HG02938 (cell line): ENCODE data around the gene STAT2.
A peak's percentile ranks its signal among the peaks of the same experiment; 100 is the strongest.
"Not testable (repeated sequence)": the region's sequence is repeated elsewhere in the genome, so short reads cannot be mapped to it uniquely, and the experiment has no call there.

Source experiments
- ATAC-seq: cut with Tn5 transposase; IDR thresholded peaks from one replicate; pipeline ENCODE4 v1.9.1; 2021; ENCODE audit warnings: mild to moderate bottlenecking, moderate library complexity; ENCODE audit not compliant: unreplicated experiment

The STAT2 gene

GRCh38 chr12:56362130-56363059, 2.5 kb upstream of the STAT2 start, which contains the start of gene APOF:
Gene APOF, minus strand, starts transcription at chr12:56362857. Its CDS starts 112 bp downstream, at chr12:56362745.
- no peak for ATAC-seq

DNA sequence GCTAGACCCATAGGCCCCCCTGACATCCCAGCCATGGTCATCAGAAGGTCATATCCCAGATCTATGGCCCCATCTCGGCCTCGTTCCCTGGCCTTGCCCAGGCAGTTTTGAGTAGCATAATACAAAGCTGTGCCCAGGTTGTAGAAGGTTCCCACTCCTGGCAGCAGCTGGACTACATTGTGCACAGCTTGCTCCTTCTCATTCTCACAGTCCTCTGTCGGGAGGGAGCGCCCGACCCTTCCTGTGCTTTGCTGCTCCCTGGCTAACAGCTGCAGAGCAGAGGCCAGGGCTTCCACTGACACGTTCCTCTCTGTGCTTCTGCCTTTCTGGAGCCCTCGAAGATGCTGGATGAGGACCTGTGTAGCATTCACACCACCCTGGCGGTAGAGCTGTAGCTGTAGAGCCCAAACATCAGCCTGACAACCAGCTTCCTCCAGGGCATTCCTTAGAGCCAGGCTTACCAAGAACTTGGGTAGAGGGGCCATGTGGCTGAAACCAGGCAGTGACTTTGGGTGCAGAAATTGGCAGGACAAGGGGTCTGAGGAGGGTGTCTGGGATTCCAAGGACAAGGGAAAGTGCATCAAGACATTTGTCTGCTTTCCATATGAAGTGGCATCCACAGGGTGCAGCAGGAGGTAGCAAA, 1.7 kb upstream of the STAT2 start:
- no peak for ATAC-seq

DNA sequence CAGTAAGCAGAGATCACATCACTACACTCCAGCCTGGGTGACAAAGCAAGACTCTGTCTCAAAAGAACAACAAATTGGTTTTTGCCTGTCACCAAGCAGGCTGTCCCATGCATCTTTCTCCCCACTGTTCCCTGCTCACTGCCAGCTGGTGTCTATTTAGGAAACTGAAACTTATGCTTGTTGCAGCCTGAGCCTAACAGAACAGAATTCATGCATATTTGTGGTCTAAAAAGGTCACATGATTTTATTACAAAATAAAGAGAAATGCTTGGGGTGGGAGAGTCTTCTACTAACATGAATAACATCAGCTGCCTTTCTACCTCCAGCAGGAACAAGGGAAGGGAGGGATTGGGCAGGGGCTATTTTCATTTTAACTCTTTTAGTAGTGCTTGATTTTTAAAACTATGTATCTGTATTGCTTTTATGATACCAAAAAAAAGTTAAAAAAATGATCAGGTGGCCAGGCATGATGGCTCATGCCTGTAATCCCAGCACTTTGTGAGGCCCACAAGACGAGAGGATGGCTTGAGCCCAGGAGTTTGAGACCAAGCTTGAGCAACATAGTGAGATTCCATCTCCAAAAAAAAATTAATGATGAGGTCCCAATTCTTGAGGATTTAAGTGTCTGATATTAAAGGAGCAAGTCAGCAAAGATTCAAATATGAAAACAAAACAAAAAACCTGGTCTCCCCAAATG, 923 bp downstream of the STAT2 start:
- ATAC-seq, result no peak

- no peak for ATAC-seq
Observed at GRCh38 chr12:56351325-56351724, 8.6 kb downstream of the STAT2 start.

- no peak for ATAC-seq
Observed at GRCh38 chr12:56350662-56351061, 9.2 kb downstream of the STAT2 start.

GRCh38 chr12:56348776-56349175, 11.1 kb downstream of the STAT2 start:
- ATAC-seq, result no peak

DNA sequence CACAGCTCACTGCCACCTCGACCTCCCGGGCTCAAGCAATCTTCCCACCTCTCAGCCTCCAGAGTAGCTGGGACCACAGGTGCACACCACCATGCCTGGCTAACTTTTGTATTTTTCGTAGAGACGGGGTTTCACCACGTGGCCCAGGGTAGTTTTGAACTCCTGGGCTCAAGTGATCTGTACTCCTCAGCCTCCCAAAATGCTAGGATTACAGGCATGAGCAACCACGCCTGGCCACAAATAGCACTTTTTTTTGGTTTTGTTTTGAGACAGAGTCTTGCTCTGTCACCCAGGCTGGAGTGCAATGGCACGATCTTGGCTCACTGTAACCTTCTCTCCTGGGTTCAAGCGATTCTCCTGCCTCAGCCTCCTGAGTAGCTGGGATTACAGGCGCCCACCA, 12.7 kb downstream of the STAT2 start:
- ATAC-seq, result not testable (repeated sequence)

DNA sequence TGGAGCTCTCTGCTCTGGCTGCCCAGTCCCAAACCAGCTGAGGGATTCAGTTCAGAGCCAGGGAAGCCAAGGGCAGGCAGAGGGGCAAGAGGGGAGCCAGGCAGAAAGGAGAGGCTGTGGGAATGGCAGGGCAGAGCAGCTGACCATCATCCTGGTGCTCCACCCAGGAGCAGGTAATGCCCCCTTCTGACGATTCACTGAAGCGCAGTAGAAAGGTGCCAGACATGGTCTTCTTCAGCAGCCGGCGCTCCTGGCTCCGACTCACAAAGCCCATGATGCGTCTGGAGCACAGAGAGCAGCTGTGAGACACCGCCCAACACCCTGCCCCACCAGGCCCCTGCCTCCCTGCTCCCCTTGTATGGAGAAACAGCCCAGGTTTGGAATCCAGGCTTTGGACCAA, 13.2 kb downstream of the STAT2 start:
- no peak for ATAC-seq

GRCh38 chr12:56342290-56342689, 17.6 kb downstream of the STAT2 start:
- not testable (repeated sequence) for ATAC-seq

DNA sequence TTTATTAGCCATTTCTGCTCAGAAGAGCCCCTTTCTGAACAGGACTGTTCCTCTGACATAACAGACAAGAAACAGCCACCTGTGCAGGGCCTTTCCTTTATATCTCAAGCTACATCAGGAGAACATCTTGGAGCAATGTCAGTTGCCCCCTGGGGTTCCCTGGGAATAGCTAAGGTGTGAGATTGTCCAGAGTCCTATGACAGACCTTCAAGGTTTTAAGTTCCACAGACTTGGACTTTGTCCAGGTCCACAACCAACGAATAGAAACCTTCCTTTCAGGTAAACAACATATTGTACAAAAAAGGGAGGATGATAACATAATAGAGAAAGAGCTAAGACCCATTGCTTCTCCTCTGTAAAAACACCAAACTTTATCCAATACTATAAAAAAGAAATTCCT, 18.3 kb downstream of the STAT2 start:
- ATAC-seq, result no peak

GRCh38 chr12:56339158-56339422, 20.8 kb downstream of the STAT2 start:
- no peak for ATAC-seq

GRCh38 chr12:56338308-56339157, 21.4 kb downstream of the STAT2 start, which contains the start of gene IL23A:
Gene IL23A, plus strand, starts transcription at chr12:56338884. Its CDS starts 161 bp downstream, at chr12:56339045.
- no peak for ATAC-seq

DNA sequence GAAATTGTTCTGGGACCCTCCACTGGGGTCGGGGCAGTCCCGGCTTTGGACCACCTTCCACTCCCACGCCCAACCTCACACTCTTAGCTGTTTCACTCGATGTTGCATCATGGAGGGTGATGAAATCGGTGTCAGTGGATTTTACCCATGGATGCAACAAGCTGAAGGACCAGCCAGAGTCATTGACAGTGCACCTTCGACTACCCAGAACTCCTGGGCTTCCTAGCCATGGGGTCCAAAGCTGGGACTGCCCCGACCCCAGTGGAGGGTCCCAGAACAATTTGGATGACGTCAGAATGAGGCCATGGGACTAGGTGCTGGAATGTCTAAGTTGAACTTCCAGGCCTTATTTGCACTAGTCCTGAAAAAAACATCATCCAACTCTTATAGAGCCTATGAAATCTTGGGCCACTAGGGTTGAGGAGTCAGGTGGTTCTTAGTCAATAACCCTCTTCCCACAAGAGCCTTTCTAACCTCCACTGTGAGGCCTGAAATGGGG, 22.1 kb downstream of the STAT2 start:
- no peak for ATAC-seq

DNA sequence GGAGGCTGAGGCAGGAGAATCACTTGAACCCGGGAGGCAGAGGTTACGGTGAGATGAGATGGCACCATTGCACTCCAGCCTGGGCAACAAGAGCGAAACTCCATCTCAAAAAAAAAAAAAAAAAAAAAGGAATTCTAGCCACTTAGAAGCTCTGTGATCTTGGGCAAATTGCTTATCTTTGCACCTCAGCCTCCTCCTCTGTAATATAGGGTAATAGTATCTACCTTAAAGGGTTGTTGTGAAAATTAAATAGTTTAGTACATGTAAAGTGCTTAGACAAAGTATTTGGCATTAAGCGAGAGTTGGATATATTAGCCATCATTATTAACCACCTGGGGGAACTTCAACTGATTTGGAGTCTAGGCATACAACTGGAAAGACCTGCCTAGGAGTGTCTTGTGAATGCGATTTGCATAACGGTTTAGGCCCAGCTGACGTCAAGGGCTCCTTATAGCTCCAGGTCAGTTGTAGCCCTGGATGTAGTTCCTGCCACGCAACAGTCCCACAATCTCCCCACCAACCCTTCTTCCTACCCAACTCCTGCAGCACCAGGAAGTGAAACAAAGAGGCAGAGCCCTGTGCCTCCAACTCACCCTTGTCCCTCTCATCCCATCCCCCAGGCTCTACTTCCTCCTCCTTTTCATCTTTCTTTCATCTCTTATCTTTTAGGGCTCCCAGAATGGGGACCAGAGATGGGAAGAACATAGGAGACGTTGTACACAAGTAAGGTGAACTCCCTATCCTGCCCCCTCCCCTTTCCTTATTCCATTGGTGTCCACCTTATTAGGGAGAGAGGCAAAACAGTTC, 23.3 kb downstream of the STAT2 start:
- ATAC-seq, result no peak

DNA sequence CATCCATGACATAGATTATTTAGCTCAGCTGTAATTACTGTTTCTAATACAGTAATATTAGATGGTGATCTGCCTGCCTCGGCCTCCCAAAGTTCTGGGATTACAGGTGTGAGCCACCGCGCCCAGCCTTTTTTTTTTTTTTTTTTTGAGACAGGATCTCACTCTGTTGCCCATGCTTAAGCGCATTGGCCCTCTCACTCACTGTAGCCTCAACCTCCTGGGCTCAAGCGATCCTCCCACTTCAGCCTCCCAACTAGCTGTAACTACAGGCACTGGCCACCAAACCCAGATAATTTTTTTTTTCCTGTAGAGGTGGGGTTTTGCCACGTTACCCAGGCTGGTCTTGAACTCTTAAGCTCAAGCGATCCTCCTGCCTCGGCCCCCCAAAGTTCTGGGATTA, 24.4 kb downstream of the STAT2 start:
- not testable (repeated sequence) for ATAC-seq

- ATAC-seq, result no peak
Observed at GRCh38 chr12:56334490-56334793, 25.5 kb downstream of the STAT2 start.

DNA sequence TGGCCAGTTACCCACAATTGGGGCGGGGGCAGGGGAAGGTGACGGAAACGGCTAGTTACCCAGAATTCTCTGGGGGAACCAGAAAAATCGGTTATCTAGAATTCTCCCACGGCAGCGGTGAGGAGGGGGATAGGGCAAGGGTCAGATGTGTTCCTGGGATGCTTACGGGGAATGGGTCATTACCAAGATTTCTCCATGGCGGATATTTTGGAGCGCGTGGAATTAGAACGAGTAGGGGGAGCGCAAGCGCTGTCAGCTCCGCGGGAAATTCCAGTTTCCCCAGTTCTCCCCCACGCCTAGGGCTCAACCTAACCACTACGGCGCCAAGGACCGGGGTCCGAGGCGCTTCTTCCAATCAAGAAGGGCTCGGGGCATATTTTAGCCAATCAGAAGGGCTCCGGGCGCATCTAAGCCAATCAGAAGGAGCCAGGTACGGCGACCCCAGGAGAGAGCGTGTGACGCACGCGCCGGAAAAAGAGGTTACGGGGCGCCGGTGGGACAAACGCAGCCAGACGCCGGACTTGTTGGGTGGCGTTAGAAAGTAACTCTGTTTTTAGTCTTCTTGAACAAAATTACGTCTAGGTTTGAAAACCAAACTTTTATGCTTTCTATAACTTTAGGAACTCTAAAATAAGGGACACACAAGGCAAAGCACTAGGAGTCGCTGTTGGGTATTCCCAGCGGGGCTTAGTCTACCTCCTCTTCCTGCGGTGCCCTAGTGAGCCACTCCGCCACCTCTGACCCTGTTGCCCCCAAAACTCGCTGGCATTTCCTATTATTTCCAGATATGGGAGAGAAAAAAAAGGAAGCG, 26.0 kb downstream of the STAT2 start, which contains the start of gene PAN2:
Gene PAN2, minus strand, starts transcription at position 322 of the 811 bp plus-strand sequence. CDS start 906 bp downstream, outside the sequence.
- peak; percentile 94 for ATAC-seq

DNA sequence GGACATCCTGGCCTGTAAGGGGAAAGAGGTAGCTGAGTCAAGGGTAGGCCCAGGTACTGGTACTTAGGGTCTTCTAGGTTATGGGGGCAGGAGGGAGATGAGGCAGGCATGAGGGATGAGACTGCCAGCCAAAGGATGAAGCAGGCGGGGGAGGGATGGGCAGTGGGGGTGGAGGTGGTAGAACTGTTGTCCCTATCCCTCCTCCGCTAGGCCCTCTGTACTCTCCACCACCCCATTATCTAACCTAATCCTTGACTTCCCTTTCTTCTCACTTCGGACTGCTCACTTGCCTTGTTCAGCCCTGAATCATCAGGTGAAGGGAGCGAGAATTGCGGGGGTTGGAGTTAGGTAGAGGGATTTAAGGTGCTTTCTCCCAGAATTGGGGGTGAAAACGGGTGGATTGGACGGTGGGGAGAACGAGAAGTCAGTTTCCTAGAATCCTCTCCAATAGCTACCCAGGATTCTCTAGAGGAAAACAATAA, 26.7 kb downstream of the STAT2 start:
- peak; percentile 6 for ATAC-seq
